Measurements from ENCODE around the gene CPXM2.

Gene CPXM2

GRCh38 chr10:123843835-123844234 is 47.8 kb downstream of the CPXM2 start:
- DNase-seq: no peak

- no peak for DNase-seq
Observed at GRCh38 chr10:123842692-123843385, 48.8 kb downstream of the CPXM2 start.

GRCh38 chr10:123841560-123841959 is 50.0 kb downstream of the CPXM2 start:
- no peak for DNase-seq

GRCh38 chr10:123841115-123841514 is 50.5 kb downstream of the CPXM2 start:
- DNase-seq: no peak

GRCh38 chr10:123840714-123841113 is 50.9 kb downstream of the CPXM2 start:
- DNase-seq: no peak

GRCh38 chr10:123838596-123839310 is 52.9 kb downstream of the CPXM2 start:
- DNase-seq: no peak

- DNase-seq: no peak
Observed at GRCh38 chr10:123837756-123838155, 53.9 kb downstream of the CPXM2 start.

GRCh38 chr10:123836418-123837145 is 55.0 kb downstream of the CPXM2 start:
- no peak for DNase-seq

GRCh38 chr10:123835575-123835974 is 56.0 kb downstream of the CPXM2 start:
- DNase-seq: no peak

- DNase-seq: no peak
Observed at GRCh38 chr10:123833170-123833850, 58.3 kb downstream of the CPXM2 start.

- DNase-seq: no peak
Observed at GRCh38 chr10:123831259-123831658, 60.3 kb downstream of the CPXM2 start.

- DNase-seq: no peak
Observed at GRCh38 chr10:123821136-123821535, 70.5 kb downstream of the CPXM2 start.

GRCh38 chr10:123809632-123810031 is 82.0 kb downstream of the CPXM2 start:
- DNase-seq: no peak

GRCh38 chr10:123808906-123809305 is 82.7 kb downstream of the CPXM2 start:
- DNase-seq: no peak

- no peak for DNase-seq
Observed at GRCh38 chr10:123808286-123808685, 83.3 kb downstream of the CPXM2 start.

- no peak for DNase-seq
Observed at GRCh38 chr10:123807444-123808035, 84.1 kb downstream of the CPXM2 start.

- no peak for DNase-seq
Observed at GRCh38 chr10:123804716-123805115, 86.9 kb downstream of the CPXM2 start.

GRCh38 chr10:123800821-123801220 is 90.8 kb downstream of the CPXM2 start:
- no peak for DNase-seq

- no peak for DNase-seq
Observed at GRCh38 chr10:123800289-123800688, 91.3 kb downstream of the CPXM2 start.

- DNase-seq: no peak
Observed at GRCh38 chr10:123798856-123799255, 92.8 kb downstream of the CPXM2 start.

- no peak for DNase-seq
Observed at GRCh38 chr10:123797813-123798212, 93.8 kb downstream of the CPXM2 start.

- DNase-seq: no peak
Observed at GRCh38 chr10:123796736-123797135, 94.9 kb downstream of the CPXM2 start.
